Panc1 (cell line): ENCODE results near the gene XIRP2.

Source experiments
- CTCF ChIP-seq: fragments of 450-650 bp; IDR thresholded peaks from 2 replicates; pipeline ENCODE4 v1.5.1; 2017; ENCODE audit warnings: mild to moderate bottlenecking
- POLR2AphosphoS5 ChIP-seq: IDR thresholded peaks from 2 replicates; pipeline ENCODE4 v1.6.1; 2012; ENCODE audit warnings: mild to moderate bottlenecking, low read depth, low read length, moderate library complexity
- REST ChIP-seq, 2 experiments: IDR thresholded peaks; 2 replicates each; pipeline ENCODE4 v1.6.1; 2011 to 2012; ENCODE audit warnings: low read depth in 2 of 2, control low read depth in 1 of 2, low read length in 1 of 2, mild to moderate bottlenecking in 1 of 2, moderate library complexity in 1 of 2; ENCODE audit not compliant: insufficient read depth in 1 of 2
- SIN3A ChIP-seq: IDR thresholded peaks from 2 replicates; pipeline ENCODE4 v1.6.1; 2012; ENCODE audit warnings: low read depth, mild to moderate bottlenecking, low read length, moderate library complexity, borderline replicate concordance; ENCODE audit not compliant: insufficient read depth
- TCF7L2 ChIP-seq: IDR thresholded peaks from 2 replicates; pipeline ENCODE4 v1.6.1; 2011; ENCODE audit warnings: mild to moderate bottlenecking, low read depth, low read length, inconsistent platforms

- TF ChIP-seq CTCF (no peak), SIN3A (no peak), REST (IDR thresholded peaks at IDR 0.05; ENCODE audit: insufficient read depth in 1 of 2, low read depth in 2 of 2, low read length in 1 of 2) (no peak), POLR2AphosphoS5 (no peak), TCF7L2 (no peak)
These were observed 252.1 kb downstream of the XIRP2 start for GRCh38 chr2:167140330-167140729.
